ENCODE data around the gene CFAP90. TPM values are rescaled to one million over a fixed set of nuclear protein-coding genes. Genes with fewer than 3 reads are reported as not detected.

Gene CFAP90
- total and polyA plus RNA-seq, 11 donors = not detected

GRCh38 chr5:7868773-7869473 lies 18.0 kb upstream of the CFAP90 start, which contains the start of the genes FASTKD3 and MTRR:
Gene FASTKD3, minus strand, starts transcription at chr5:7869031. Its CDS starts 948 bp downstream, at chr5:7868083.
Gene MTRR, plus strand, starts transcription at chr5:7869148. Its CDS starts 1,647 bp downstream, at chr5:7870795.
- Histone ChIP-seq H3K9me3 (no peaks in the 10 kb centered on the region), H3K4me3 (peak within 1 kb of the TSS; percentile 67 to 98 (median 96)), H3K4me1 (peaks cover 0 to 46% (median 27%) of the 10 kb centered on the region in 12 donors), H3K36me3 (peaks cover 0 to 36% (median 24%) of the 10 kb centered on the region in 9 donors), H3K27me3 (no peaks in the 10 kb centered on the region), H3K27ac (peak within 1 kb of the TSS in 11 of 12 donors; percentile 74 to 90 (median 85))
- no peak for TF ChIP-seq CTCF (IDR thresholded peaks at IDR 0.05)
- peak in 1 of 2 donors; percentile 79 for TF ChIP-seq POLR2A (IDR thresholded peaks at IDR 0.05)
- WGBS, 4 donors = 0 to 1% (median 0%) methylated on average over 23 to 83 of the region's 83 CpGs
- ATAC-seq = peak; percentile 100
- DNase-seq = peak; percentile 93 to 96 (median 95)
- intact Hi-C loops (cut with DNase I) = no loop called here

- Histone ChIP-seq H3K27me3 (no peaks in the 10 kb centered on the region), H3K36me3 (peaks cover 0 to 37% (median 25%) of the 10 kb centered on the region in 9 donors), H3K9me3 (no peaks in the 10 kb centered on the region), H3K27ac (peak overlapping the region in 11 of 12 donors; percentile 61 to 90 (median 85)), H3K4me3 (peak overlapping the region; percentile 67 to 98 (median 96)), H3K4me1 (peaks cover 0 to 46% (median 27%) of the 10 kb centered on the region in 12 donors)
- no peak for TF ChIP-seq CTCF (IDR thresholded peaks at IDR 0.05)
- no peak for TF ChIP-seq POLR2A (IDR thresholded peaks at IDR 0.05)
- 0 to 1% (median 0%) methylated on average over 8 of the region's 8 CpGs for WGBS, 4 donors
- peak in 1 of 4 donors; percentile 14 for ATAC-seq
- intact Hi-C loops (cut with DNase I) = no loop called here
- DNase-seq = no peak
Observed at GRCh38 chr5:7868427-7868772, 17.5 kb upstream of the CFAP90 start.

GRCh38 chr5:7867260-7867659 lies 16.3 kb upstream of the CFAP90 start:
- peaks cover 0 to 46% (median 27%) of the 10 kb centered on the region in 12 donors for H3K4me1 ChIP-seq
- ATAC-seq = no peak
- WGBS, 4 donors = 65 to 74% (median 70%) methylated on average over 3 of the region's 3 CpGs
- no peak for DNase-seq
- H3K36me3 ChIP-seq = peaks cover 0 to 47% (median 36%) of the 10 kb centered on the region in 9 donors
- peak overlapping the region in 1 of 12 donors; percentile 87 for H3K4me3 ChIP-seq
- H3K27ac ChIP-seq = no peak overlapping the region
- H3K9me3 ChIP-seq = no peaks in the 10 kb centered on the region
- H3K27me3 ChIP-seq = no peaks in the 10 kb centered on the region
- no peak for TF ChIP-seq CTCF (IDR thresholded peaks at IDR 0.05)
- TF ChIP-seq POLR2A (IDR thresholded peaks at IDR 0.05) = no peak
- intact Hi-C loops (cut with DNase I) = no loop called here

- Histone ChIP-seq H3K4me3 (no peak overlapping the region), H3K27ac (no peak overlapping the region), H3K27me3 (no peaks in the 10 kb centered on the region), H3K9me3 (no peaks in the 10 kb centered on the region), H3K4me1 (peaks cover 0 to 38% (median 23%) of the 10 kb centered on the region in 12 donors), H3K36me3 (peaks cover 0 to 55% (median 45%) of the 10 kb centered on the region in 9 donors)
- ATAC-seq (no peak), DNase-seq (no peak)
- WGBS, 4 donors = 90 to 98% (median 91%) methylated on average over 2 of the region's 2 CpGs
- intact Hi-C loops (cut with DNase I) = no loop called here
- no peak for TF ChIP-seq CTCF (IDR thresholded peaks at IDR 0.05)
- no peak for TF ChIP-seq POLR2A (IDR thresholded peaks at IDR 0.05)
Observed at GRCh38 chr5:7866196-7866595, 15.3 kb upstream of the CFAP90 start.

Data from heart left ventricle (tissue), 16 donors.